BJ (cell line): ENCODE data around the gene ZPLD1. TPM values are rescaled to one million over a fixed set of nuclear protein-coding genes. Genes with fewer than 3 reads are reported as not detected.

ENCODE experiments used
- CTCF ChIA-PET: fragments of 350-600 bp; formaldehyde crosslinking; extraction: SDS; loops from one replicate; lab custom pipeline; 2021; ENCODE audit warnings: antibody characterized with exemption, inconsistent platforms; lab: Yijun Ruan, JAX
- POLR2A ChIA-PET: fragments of 300-600 bp; sonication (Branson Sonifier 250); formaldehyde crosslinking; extraction: SDS; loops from one replicate; lab custom pipeline; 2021; ENCODE audit warnings: antibody characterized with exemption; lab: Charles Lee
- DNase-seq: peaks from one replicate; pipeline ENCODE4 v3.0.0-alpha.2; 2011; ENCODE audit warnings: low read depth
- H3K27me3 ChIP-seq: 2 replicates; pipeline ENCODE4 v1.6.0; 2011; ENCODE audit warnings: low read length; ENCODE audit not compliant: control insufficient read depth, insufficient read depth
- H3K36me3 ChIP-seq: 2 replicates; pipeline ENCODE4 v1.5.1; 2011; ENCODE audit warnings: low read length; ENCODE audit not compliant: control insufficient read depth, insufficient read depth
- H3K4me3 ChIP-seq: 2 replicates; pipeline ENCODE4 v1.5.1; 2011; ENCODE audit warnings: low read depth, mild to moderate bottlenecking, control low read depth, low read length
- CTCF ChIP-seq: IDR thresholded peaks from 2 replicates; pipeline ENCODE4 v1.5.1; 2011; ENCODE audit warnings: low read depth, mild to moderate bottlenecking, control low read depth, inconsistent platforms, low read length, moderate library complexity; ENCODE audit not compliant: insufficient read depth
- polyA plus RNA-seq: library from polyadenylated mRNA; depleted of rRNA; stranded (reverse); fragments of >200 nt; gene quantifications from 2 replicates; pipeline ENCODE4 v1.2.3, GENCODE V29; 2011

The ZPLD1 gene
- polyA plus RNA-seq, 1 experiment, result not detected

- H3K36me3 ChIP-seq, result no peaks in the 10 kb centered on the region
- no peak for DNase-seq
- TF ChIP-seq CTCF, result no peak
- POLR2A ChIA-PET, result no interaction called here
- H3K4me3 ChIP-seq, result no peak overlapping the region
- CTCF ChIA-PET, result interaction anchor here (0.6 kb wide), 1 partner anchor 337 kb away, joined by 3 read pairs; no protein-coding TSS in a partner anchor
- H3K27me3 ChIP-seq, result no peaks in the 10 kb centered on the region
These were observed 12.5 kb downstream of the ZPLD1 start for GRCh38 chr3:102447272-102447671.

GRCh38 chr3:102449341-102449740 lies 14.5 kb downstream of the ZPLD1 start:
- Histone ChIP-seq H3K36me3 (no peaks in the 10 kb centered on the region), H3K4me3 (no peak overlapping the region), H3K27me3 (no peaks in the 10 kb centered on the region)
- ChIA-PET POLR2A (no interaction called here), CTCF (no interaction called here)
- DNase-seq, result no peak
- TF ChIP-seq CTCF, result no peak

GRCh38 chr3:102449930-102450329 lies 15.1 kb downstream of the ZPLD1 start:
- no peaks in the 10 kb centered on the region for H3K36me3 ChIP-seq
- no peaks in the 10 kb centered on the region for H3K27me3 ChIP-seq
- DNase-seq, result no peak
- POLR2A ChIA-PET, result no interaction called here
- H3K4me3 ChIP-seq, result no peak overlapping the region
- CTCF ChIA-PET, result no interaction called here
- no peak for TF ChIP-seq CTCF

- no peak overlapping the region for H3K4me3 ChIP-seq
- H3K27me3 ChIP-seq, result no peaks in the 10 kb centered on the region
- CTCF ChIA-PET, result no interaction called here
- H3K36me3 ChIP-seq, result no peaks in the 10 kb centered on the region
- no peak for TF ChIP-seq CTCF
- no peak for DNase-seq
- POLR2A ChIA-PET, result no interaction called here
These were observed 16.2 kb downstream of the ZPLD1 start for GRCh38 chr3:102450976-102451375.

GRCh38 chr3:102451543-102451942 lies 16.7 kb downstream of the ZPLD1 start:
- CTCF ChIA-PET, result no interaction called here
- POLR2A ChIA-PET, result no interaction called here

More at GRCh38 chr3:102451543-102451942, 16.7 kb downstream of the ZPLD1 start:
- no peak for DNase-seq
- TF ChIP-seq CTCF, result no peak
- no peaks in the 10 kb centered on the region for H3K36me3 ChIP-seq
- no peaks in the 10 kb centered on the region for H3K27me3 ChIP-seq
- no peak overlapping the region for H3K4me3 ChIP-seq
